Tibial nerve (tissue), 4 donors: ENCODE data around the gene NEDD4.

Experiments
- CTCF ChIP-seq, 5 experiments: fragments of 200-600 bp in 3 of 5; fragments of 450-650 bp in 2 of 5; sonication (generic) in 3 of 5; IDR thresholded peaks; one replicate each; pipeline ENCODE4 v1.5.1; 2016 to 2019; ENCODE audit warnings: antibody characterized with exemption in 5 of 5, mild to moderate bottlenecking in 3 of 5, moderate library complexity in 2 of 5
- EP300 ChIP-seq, 2 donors: sonication (generic); formaldehyde crosslinking; IDR thresholded peaks; one replicate each; pipeline ENCODE4 v1.6.1; 2017; ENCODE audit warnings: antibody characterized with exemption in 2 of 2, mild to moderate bottlenecking in 1 of 2
- POLR2A ChIP-seq, 2 donors: fragments of 450-650 bp; IDR thresholded peaks; one replicate each; pipeline ENCODE4 v1.6.1; 2017; ENCODE audit warnings: antibody characterized with exemption in 2 of 2, mild to moderate bottlenecking in 2 of 2, moderate library complexity in 2 of 2

- TF ChIP-seq POLR2A (IDR thresholded peaks at IDR 0.05), result no peak
- no peak for TF ChIP-seq CTCF (IDR thresholded peaks at IDR 0.05)
- TF ChIP-seq EP300 (IDR thresholded peaks at IDR 0.05), result no peak
Observed at GRCh38 chr15:55820043-55820442, 173.4 kb downstream of the NEDD4 start.
